Measurements from ENCODE around the gene SAMD15.
"Not testable (repeated sequence)": the region's sequence is repeated elsewhere in the genome, so short reads cannot be mapped to it uniquely, and the experiment has no call there.

SAMD15 gene

DNA sequence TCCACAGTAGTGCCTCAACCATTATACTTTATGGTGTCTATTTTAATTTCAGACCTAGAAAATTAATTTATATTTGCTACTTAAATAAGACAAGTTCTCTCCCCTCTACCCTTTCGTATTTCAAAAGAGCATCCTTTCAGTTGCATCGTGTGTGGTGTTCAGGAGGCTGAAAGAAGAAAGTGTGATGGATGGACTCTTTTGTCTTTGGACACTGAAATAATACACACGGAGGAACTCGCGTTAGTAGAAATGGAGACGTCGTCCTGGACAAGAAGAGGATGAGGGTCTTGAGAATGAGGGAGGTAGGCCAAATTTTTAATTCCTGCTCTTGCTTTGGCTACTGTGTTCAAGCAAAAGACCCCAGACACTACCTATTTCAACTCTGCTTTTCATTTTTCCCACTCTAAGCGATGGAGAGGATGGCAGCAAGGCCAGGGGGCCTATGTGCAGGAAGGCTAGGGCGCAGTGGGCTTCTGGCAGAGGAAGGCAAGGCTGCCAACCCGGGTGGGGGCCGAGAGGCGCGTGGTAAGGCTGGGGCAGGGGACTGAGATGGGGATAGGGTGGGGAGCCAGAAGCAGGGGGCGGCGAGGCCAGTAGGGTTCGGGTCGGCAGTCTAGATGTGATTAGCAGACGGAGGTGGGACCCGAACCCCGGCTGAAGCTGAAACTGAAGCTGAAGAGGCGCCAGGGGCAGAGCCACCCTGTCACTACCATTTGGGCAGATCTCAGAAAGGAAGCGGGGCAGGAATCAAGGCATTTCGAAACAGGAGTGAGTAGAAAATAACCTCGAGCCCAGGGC lies 1.0 kb upstream of the SAMD15 start:
- no peak for DNase-seq (ENCODE audit: low spot score)

GRCh38 chr14:77377502-77377844 lies 294 bp downstream of the SAMD15 start:
- no peak for DNase-seq (ENCODE audit: low spot score)

DNA sequence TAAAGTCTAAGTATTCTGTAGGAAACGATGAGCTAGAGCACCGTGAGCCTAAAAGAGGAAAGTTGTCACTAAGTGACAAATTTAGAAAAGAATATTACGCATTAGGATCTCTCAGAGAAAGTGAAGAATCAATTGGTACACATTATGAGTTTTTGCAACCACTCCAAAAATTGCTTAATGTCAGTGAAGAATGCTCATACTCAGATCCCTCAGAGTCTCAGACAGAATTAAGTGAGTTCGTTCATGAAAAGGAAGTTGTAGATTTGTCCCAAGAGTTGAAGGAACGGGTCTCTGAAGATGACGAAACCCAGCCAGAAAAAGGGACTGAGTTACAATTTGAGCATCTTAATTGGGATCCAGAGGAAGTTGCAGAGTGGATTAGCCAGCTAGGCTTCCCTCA lies 1.5 kb downstream of the SAMD15 start:
- no peak for DNase-seq (ENCODE audit: low spot score)

DNA sequence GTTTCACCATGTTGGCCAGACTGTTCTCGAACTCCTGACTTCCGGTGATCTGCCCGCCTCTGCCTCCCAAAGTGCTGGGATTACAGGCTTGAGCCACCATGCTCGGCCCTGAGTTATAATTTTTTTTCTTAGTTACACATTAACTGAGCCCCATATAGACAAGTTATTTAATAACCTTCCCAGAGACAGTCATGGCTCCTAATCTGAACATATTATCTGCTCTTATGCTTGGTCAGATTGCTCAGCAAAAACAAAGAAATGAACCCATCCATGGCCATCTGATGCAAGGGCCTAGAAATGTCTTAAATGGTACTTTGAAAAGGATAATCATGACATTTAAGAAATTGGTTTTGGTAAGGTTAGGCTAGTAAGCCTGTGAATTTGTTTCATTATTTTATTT lies 13.0 kb downstream of the SAMD15 start:
- DNase-seq (ENCODE audit: low spot score), result no peak

DNA sequence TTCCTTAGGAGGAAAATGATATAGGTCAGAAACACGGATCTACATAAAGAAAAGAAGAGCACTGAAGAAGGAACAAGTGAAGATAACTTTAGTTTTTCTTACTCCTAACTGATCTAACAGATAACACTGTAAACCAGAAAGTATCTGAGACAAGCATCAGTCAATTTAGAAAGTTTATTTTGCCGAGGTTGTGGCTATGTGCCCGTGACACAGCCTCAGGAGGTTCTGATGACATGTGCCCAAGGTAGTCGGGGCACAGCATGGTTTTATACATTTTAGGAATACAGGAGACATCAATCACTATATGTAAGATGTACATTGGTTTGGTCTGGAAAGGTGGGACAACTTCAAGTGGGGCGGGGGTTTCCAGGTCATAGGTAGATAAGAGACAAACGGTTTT lies 23.0 kb downstream of the SAMD15 start:
- no peak for DNase-seq (ENCODE audit: low spot score)

- no peak for DNase-seq (ENCODE audit: low spot score)
Measured at GRCh38 chr14:77403768-77404167, 26.6 kb downstream of the SAMD15 start.

DNA sequence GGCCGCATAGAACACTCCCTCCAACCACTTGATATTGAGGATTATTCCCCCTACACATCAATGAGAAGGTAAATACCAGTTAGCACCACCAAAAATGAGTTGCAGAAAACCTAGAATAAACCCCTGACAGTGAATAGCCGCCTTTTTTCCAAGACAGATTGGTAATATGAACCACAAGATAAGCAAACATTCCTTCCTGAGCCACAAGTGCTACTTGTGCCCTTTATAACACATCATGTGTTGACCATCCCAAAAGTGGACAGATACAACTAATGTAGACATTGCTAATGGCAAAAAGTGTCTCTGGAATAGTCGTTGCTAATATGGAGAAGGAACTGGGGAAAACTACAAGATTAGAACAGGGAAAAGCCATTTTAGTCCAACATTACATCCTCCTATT lies 28.9 kb downstream of the SAMD15 start:
- no peak for DNase-seq (ENCODE audit: low spot score)

GRCh38 chr14:77406718-77407117 lies 29.5 kb downstream of the SAMD15 start:
- no peak for DNase-seq (ENCODE audit: low spot score)

GRCh38 chr14:77407158-77407557 lies 30.0 kb downstream of the SAMD15 start:
- no peak for DNase-seq (ENCODE audit: low spot score)

GRCh38 chr14:77409131-77409533 lies 32.0 kb downstream of the SAMD15 start:
- DNase-seq (ENCODE audit: low spot score), result no peak

DNA sequence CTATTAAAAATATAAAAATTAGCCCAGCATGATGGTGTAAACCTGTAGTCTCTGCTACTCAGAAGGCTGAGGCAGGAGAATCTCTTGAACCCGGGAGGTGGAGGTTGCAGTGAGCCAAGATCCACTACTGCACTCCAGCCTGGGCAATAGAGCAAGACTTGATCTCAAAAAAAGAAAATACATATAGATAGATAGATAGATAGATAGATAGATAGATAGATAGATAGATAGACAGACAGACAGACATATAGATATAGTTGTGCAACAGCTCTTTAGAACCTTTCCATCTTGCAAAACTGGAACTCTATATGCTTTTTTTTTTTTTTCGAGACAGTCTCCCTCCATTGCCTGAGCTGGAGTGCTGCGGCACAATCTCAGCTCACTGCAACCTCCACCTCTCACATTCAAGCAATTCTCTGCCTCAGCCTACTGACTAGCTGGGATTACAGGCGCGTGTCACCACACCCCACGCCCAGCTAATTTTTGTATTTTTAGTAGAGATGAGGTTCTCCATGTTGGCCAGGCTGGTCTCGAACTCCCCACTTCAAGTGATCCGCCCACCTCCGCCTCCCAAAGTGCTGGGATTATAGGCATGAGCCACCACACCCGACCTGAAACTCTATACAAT lies 38.3 kb downstream of the SAMD15 start:
- peak; percentile 30 for DNase-seq (ENCODE audit: low spot score)

- DNase-seq (ENCODE audit: low spot score), result not testable (repeated sequence)
Measured at GRCh38 chr14:77416098-77416497, 38.9 kb downstream of the SAMD15 start.

GRCh38 chr14:77416836-77417235 lies 39.7 kb downstream of the SAMD15 start:
- no peak for DNase-seq (ENCODE audit: low spot score)

DNA sequence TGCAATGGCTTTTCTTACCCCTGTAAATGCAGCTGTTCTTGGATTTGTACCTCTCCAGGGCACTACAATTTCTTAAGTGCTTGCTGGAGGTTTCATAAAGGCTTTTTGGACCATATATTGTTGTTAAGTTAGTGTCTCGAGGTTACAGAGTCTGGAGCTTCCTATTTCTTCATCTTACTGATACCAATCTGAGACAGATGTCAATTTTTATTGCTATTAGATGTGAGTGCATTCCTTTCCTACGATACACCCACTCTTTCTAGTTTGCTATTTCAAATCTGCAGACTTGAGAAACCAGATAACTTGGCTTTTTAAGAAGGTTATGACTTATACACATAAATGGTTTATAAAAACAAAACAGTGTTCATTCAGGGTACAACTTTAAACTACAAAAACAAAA lies 44.0 kb downstream of the SAMD15 start:
- peak; percentile 17 for DNase-seq (ENCODE audit: low spot score)

- no peak for DNase-seq (ENCODE audit: low spot score)
Measured at GRCh38 chr14:77423423-77423822, 46.2 kb downstream of the SAMD15 start, which contains the start of gene NOXRED1. Gene NOXRED1 (minus strand): TSS chr14:77423523. CDS start chr14:77422889, 634 bp downstream.

GRCh38 chr14:77424862-77425261 lies 47.7 kb downstream of the SAMD15 start:
- no peak for DNase-seq (ENCODE audit: low spot score)

GRCh38 chr14:77426396-77426795 lies 49.2 kb downstream of the SAMD15 start:
- peak; percentile 34 for DNase-seq (ENCODE audit: low spot score)

- DNase-seq (ENCODE audit: low spot score), result no peak
Measured at GRCh38 chr14:77436042-77436441, 58.9 kb downstream of the SAMD15 start.

DNA sequence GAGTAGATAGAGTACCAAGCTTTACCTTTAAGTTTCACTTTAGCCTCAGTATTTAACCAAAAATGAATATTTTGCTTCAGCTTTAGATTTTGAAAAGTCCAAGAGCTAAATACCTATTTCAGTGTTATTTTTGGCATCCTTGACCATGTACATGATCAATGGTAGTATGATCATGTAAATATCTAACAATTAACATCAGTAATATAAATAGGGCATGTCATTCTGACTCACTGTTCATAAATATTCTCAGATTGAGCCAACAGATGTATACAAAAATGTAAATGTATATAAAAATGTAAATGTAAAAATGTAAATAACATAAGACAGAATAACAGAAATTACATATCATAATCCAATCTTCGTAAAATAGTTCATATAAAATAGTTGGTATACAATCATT lies 61.4 kb downstream of the SAMD15 start:
- no peak for DNase-seq (ENCODE audit: low spot score)

DNA sequence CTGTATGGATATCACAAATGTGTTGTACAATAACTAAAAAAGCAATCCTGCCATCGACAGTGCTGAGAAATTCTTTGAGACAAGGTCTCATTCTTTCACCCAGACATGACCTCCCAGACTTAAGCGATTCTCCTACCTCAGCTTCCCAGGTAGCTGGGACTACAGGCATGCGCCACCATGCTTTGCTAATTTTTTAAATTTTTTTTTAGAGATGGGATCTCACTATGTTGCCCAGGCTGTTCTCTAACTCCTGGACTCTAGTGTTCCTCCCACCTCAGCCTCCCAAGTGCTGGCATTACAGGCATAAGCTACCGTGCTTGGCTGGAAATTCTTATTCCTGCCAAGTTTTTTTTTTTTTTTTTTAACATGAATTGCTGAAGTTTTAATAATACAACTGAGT lies 62.7 kb downstream of the SAMD15 start:
- no peak for DNase-seq (ENCODE audit: low spot score)

Data from putamen (tissue), 1 donor.